GM21737 (cell line): ENCODE data around the gene RLBP1.
A peak's percentile ranks its signal among the peaks of the same experiment; 100 is the strongest.
"Not testable (repeated sequence)": the region's sequence is repeated elsewhere in the genome, so short reads cannot be mapped to it uniquely, and the experiment has no call there.

Experiments used
- ATAC-seq: cut with Tn5 transposase; IDR thresholded peaks from one replicate; pipeline ENCODE4 v1.9.1; 2021; ENCODE audit warnings: mild to moderate bottlenecking, moderate library complexity; ENCODE audit not compliant: unreplicated experiment

The RLBP1 gene

GRCh38 chr15:89221543-89221942, at the start of gene RLBP1:
Gene RLBP1 (minus strand): TSS chr15:89221579. CDS start chr15:89218975, 2,604 bp downstream.
- ATAC-seq = no peak

GRCh38 chr15:89250142-89250541, 28.8 kb upstream of the RLBP1 start:
- ATAC-seq = not testable (repeated sequence)

GRCh38 chr15:89248584-89248983, 27.2 kb upstream of the RLBP1 start:
- no peak for ATAC-seq

- no peak for ATAC-seq
Measured at GRCh38 chr15:89247446-89247845, 26.1 kb upstream of the RLBP1 start.

GRCh38 chr15:89244574-89244903, 23.2 kb upstream of the RLBP1 start:
- ATAC-seq = peak; percentile 20

GRCh38 chr15:89243691-89244573, 22.6 kb upstream of the RLBP1 start, which contains the start of gene FANCI:
Gene FANCI (plus strand): TSS chr15:89243979. CDS start chr15:89247648, 3,669 bp downstream.
- peak; percentile 96 for ATAC-seq

- ATAC-seq = no peak
Measured at GRCh38 chr15:89243046-89243690, 21.8 kb upstream of the RLBP1 start.

- ATAC-seq = not testable (repeated sequence)
Measured at GRCh38 chr15:89239883-89240810, 18.8 kb upstream of the RLBP1 start.

GRCh38 chr15:89231832-89232231, 10.5 kb upstream of the RLBP1 start:
- no peak for ATAC-seq

GRCh38 chr15:89230277-89230676, 8.9 kb upstream of the RLBP1 start:
- no peak for ATAC-seq

GRCh38 chr15:89227425-89227824, 6.0 kb upstream of the RLBP1 start:
- no peak for ATAC-seq

GRCh38 chr15:89226359-89227221, 5.2 kb upstream of the RLBP1 start:
- no peak for ATAC-seq

- no peak for ATAC-seq
Measured at GRCh38 chr15:89225588-89225987, 4.2 kb upstream of the RLBP1 start.

GRCh38 chr15:89218531-89218930, 2.8 kb downstream of the RLBP1 start:
- no peak for ATAC-seq

- no peak for ATAC-seq
Measured at GRCh38 chr15:89217686-89218376, 3.5 kb downstream of the RLBP1 start.

- ATAC-seq = no peak
Measured at GRCh38 chr15:89217031-89217430, 4.3 kb downstream of the RLBP1 start.

GRCh38 chr15:89215627-89216026, 5.8 kb downstream of the RLBP1 start:
- no peak for ATAC-seq

- no peak for ATAC-seq
Measured at GRCh38 chr15:89211678-89212170, 9.7 kb downstream of the RLBP1 start.

- ATAC-seq = no peak
Measured at GRCh38 chr15:89209057-89209456, 12.3 kb downstream of the RLBP1 start.
